Ishikawa (cell line): ENCODE data around the gene DCTN5.

ENCODE experiments used
- CEBPB ChIP-seq: IDR thresholded peaks from 2 replicates; pipeline ENCODE4 v1.6.1; 2012
- CREB1 ChIP-seq: IDR thresholded peaks from 2 replicates; pipeline ENCODE4 v1.6.1; 2012; ENCODE audit warnings: low read depth
- EGR1 ChIP-seq: IDR thresholded peaks from 2 replicates; pipeline ENCODE4 v1.6.1; 2012
- EP300 ChIP-seq: IDR thresholded peaks from 2 replicates; pipeline ENCODE4 v1.6.1; 2012; ENCODE audit warnings: borderline replicate concordance
- FOXM1 ChIP-seq: IDR thresholded peaks from 2 replicates; pipeline ENCODE4 v1.6.1; 2012; ENCODE audit warnings: low read depth, borderline replicate concordance
- NFIC ChIP-seq: IDR thresholded peaks from 2 replicates; pipeline ENCODE4 v1.6.1; 2012
- RAD21 ChIP-seq: IDR thresholded peaks from 2 replicates; pipeline ENCODE4 v1.6.1; 2012; ENCODE audit warnings: low read depth
- TAF1 ChIP-seq: IDR thresholded peaks from 2 replicates; pipeline ENCODE4 v1.6.1; 2012; ENCODE audit warnings: low read depth, mild to moderate bottlenecking
- TCF12 ChIP-seq: IDR thresholded peaks from 2 replicates; pipeline ENCODE4 v1.6.1; 2012; ENCODE audit warnings: low read depth
- TEAD4 ChIP-seq: IDR thresholded peaks from 2 replicates; pipeline ENCODE4 v1.6.1; 2012
- YY1 ChIP-seq: IDR thresholded peaks from 2 replicates; pipeline ENCODE4 v1.6.1; 2012; ENCODE audit warnings: low read depth
- ZBTB7A ChIP-seq: IDR thresholded peaks from 2 replicates; pipeline ENCODE4 v1.6.1; 2012; ENCODE audit warnings: low read depth
- TF ChIP-seq, protein P1 (sequence below): IDR thresholded peaks from 2 replicates; pipeline ENCODE4 v1.6.1; 2012; ENCODE audit warnings: low read depth, mild to moderate bottlenecking
- TF ChIP-seq, protein P2 (sequence below): IDR thresholded peaks from 2 replicates; pipeline ENCODE4 v1.6.1; 2012
- TF ChIP-seq, protein P3 (sequence below): IDR thresholded peaks from 2 replicates; pipeline ENCODE4 v1.6.1; 2012

Gene DCTN5

DNA sequence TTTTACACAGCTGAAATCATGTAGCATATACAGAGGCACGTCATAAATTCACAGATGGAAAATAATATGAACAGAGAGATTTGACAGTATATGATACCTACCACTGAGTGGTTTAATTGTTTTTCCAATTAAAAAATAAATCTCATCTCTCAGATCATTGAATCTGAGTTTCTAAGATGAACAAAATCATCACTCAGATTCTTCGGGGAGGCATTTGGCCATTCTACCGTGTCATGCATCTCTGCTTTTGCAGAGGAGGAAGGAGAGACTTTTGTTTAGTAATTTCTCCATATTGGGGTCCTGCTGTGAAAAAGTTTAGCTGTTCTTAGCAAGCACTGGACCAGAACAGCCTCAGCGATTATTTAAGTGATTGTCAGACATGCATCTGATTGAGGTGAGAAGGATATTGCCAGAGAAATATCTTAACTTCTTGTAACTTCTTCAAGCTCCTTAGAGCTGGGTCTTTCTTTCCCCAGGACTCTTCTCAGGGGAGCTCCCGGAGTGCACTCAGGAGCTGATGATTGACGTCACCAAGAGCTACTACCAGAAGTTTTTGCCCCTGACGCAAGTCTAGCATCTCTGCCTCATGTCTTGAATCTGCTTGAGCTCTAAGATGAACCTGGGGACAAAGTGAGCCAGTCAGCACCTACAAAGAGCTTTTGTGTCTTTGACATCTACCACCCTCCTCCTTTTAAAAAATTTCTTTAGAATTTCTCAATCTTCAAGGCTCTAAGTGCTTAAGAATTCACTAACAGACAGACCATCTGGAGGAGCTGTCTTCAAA is 25.5 kb downstream of the DCTN5 start:
- TF ChIP-seq NFIC (no peak), TEAD4 (no peak), EGR1 (no peak), RAD21 (no peak), TCF12 (no peak), EP300 (no peak), YY1 (no peak)
- TF ChIP-seq, protein P1, sequence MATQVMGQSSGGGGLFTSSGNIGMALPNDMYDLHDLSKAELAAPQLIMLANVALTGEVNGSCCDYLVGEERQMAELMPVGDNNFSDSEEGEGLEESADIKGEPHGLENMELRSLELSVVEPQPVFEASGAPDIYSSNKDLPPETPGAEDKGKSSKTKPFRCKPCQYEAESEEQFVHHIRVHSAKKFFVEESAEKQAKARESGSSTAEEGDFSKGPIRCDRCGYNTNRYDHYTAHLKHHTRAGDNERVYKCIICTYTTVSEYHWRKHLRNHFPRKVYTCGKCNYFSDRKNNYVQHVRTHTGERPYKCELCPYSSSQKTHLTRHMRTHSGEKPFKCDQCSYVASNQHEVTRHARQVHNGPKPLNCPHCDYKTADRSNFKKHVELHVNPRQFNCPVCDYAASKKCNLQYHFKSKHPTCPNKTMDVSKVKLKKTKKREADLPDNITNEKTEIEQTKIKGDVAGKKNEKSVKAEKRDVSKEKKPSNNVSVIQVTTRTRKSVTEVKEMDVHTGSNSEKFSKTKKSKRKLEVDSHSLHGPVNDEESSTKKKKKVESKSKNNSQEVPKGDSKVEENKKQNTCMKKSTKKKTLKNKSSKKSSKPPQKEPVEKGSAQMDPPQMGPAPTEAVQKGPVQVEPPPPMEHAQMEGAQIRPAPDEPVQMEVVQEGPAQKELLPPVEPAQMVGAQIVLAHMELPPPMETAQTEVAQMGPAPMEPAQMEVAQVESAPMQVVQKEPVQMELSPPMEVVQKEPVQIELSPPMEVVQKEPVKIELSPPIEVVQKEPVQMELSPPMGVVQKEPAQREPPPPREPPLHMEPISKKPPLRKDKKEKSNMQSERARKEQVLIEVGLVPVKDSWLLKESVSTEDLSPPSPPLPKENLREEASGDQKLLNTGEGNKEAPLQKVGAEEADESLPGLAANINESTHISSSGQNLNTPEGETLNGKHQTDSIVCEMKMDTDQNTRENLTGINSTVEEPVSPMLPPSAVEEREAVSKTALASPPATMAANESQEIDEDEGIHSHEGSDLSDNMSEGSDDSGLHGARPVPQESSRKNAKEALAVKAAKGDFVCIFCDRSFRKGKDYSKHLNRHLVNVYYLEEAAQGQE: no peak
- TF ChIP-seq, protein P2, sequence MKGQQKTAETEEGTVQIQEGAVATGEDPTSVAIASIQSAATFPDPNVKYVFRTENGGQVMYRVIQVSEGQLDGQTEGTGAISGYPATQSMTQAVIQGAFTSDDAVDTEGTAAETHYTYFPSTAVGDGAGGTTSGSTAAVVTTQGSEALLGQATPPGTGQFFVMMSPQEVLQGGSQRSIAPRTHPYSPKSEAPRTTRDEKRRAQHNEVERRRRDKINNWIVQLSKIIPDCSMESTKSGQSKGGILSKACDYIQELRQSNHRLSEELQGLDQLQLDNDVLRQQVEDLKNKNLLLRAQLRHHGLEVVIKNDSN: no peak

DNA sequence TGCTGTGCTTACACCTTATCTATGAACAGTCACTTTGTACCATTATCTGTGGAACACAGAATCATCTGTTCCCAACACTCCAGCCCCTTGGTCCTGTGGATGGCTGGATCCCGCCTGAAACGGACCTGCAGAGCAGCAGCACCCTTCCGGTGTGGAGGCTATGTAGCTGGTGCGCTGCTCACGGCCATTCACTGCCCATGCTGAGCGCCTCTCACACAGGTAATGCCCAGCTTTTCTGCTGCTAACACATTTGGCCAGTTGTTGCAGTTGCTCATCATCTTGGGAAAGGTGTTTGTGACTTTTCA is 26.0 kb downstream of the DCTN5 start:
- TF ChIP-seq TEAD4 (no peak), EGR1 (no peak), ZBTB7A (no peak), CREB1 (no peak), FOXM1 (no peak), YY1 (no peak), CEBPB (no peak), RAD21 (no peak), TCF12 (no peak), TAF1 (no peak), EP300 (no peak), NFIC (no peak)
- TF ChIP-seq, protein P3, sequence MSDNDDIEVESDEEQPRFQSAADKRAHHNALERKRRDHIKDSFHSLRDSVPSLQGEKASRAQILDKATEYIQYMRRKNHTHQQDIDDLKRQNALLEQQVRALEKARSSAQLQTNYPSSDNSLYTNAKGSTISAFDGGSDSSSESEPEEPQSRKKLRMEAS: no peak
- TF ChIP-seq, protein P2: no peak
- TF ChIP-seq, protein P1: no peak

DNA sequence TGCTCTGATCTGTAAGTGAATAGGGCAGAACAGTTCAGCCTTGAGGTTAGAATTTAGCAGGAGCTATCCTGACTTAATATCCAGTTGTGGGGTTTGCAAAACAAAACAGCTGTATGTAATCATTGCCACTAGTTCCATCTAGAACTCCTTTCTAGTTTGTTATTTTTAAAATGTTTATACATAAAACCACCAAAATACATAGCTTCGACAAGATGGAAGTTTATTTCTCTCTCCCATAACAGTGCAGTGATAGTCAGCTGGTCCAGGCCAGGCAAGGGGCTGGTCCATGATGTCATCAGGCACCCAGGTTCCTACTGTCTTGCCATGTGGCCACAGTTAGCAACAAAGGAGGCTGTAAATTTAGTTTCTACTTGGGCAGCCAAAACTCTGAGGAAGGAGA is 27.0 kb downstream of the DCTN5 start:
- no peak for TF ChIP-seq EP300
- no peak for TF ChIP-seq YY1
- TF ChIP-seq, protein P1: no peak
- TF ChIP-seq RAD21: no peak
- TF ChIP-seq TEAD4: no peak
- TF ChIP-seq TAF1: no peak
- TF ChIP-seq ZBTB7A: no peak
- no peak for TF ChIP-seq FOXM1
- TF ChIP-seq CREB1: no peak
- TF ChIP-seq EGR1: no peak
- no peak for TF ChIP-seq CEBPB
- TF ChIP-seq, protein P3: no peak
- TF ChIP-seq, protein P2: no peak
- no peak for TF ChIP-seq TCF12

DNA sequence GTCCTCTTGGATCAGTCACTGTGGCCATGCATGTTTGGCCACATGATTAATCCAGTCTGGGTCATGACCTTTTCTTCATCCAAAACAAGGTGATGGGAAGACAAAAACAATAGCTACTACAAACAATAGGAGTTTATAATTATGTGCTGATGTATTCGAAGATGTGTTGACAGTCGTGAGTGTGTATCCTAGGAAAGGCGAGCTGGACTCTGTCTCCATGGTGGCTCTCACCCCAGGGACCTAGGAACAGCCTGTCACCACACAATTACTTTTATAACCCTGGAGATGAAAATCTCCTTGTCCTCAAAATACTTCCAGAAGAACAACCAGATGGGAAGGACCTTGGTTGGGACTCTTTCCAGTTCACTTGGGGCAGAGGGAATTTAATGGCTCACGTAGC is 27.6 kb downstream of the DCTN5 start:
- no peak for TF ChIP-seq RAD21
- TF ChIP-seq TCF12: no peak
- no peak for TF ChIP-seq CEBPB
- TF ChIP-seq, protein P2: no peak
- TF ChIP-seq YY1: no peak
- TF ChIP-seq FOXM1: no peak
- no peak for TF ChIP-seq CREB1
- TF ChIP-seq, protein P1: no peak
- TF ChIP-seq TEAD4: no peak
- no peak for TF ChIP-seq EGR1
- TF ChIP-seq, protein P3: no peak
- TF ChIP-seq NFIC: no peak
- no peak for TF ChIP-seq ZBTB7A
- no peak for TF ChIP-seq TAF1
- TF ChIP-seq EP300: no peak
